ENCODE data around the gene MEX3D.

Gene MEX3D

DNA sequence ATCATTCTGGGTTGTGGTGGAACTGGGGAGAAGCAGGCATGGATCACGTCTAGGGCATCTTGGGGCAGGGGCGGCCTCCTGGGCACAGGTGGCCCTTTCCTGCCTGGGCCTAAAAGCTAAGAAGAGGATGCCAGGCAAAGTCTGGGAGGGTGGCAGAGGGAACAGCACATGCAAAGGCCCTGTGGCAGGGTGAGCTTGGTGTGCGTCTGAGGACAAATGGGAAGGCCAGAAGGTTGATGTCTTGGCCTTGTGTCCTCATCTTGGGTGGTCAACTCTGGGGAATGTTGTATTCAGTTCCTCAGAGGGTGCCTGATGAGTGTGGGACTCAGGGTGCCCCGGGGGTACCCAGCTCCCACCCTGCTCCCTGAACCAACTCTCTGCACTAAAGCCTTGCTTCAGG lies 49.7 kb downstream of the MEX3D start:
- TF ChIP-seq YY1 (IDR thresholded peaks at IDR 0.05; ENCODE audit: low read depth) (no peak), CREB1 (IDR thresholded peaks at IDR 0.05; ENCODE audit: low read depth) (no peak), FOXM1 (IDR thresholded peaks at IDR 0.05; ENCODE audit: borderline replicate concordance, low read depth) (no peak), EGR1 (IDR thresholded peaks at IDR 0.05) (no peak), TEAD4 (IDR thresholded peaks at IDR 0.05) (no peak), TAF1 (IDR thresholded peaks at IDR 0.05; ENCODE audit: low read depth) (no peak), RAD21 (IDR thresholded peaks at IDR 0.05; ENCODE audit: low read depth) (no peak), ZBTB7A (IDR thresholded peaks at IDR 0.05; ENCODE audit: low read depth) (no peak), EP300 (IDR thresholded peaks at IDR 0.05; ENCODE audit: borderline replicate concordance) (no peak), CEBPB (IDR thresholded peaks at IDR 0.05) (no peak), TCF12 (IDR thresholded peaks at IDR 0.05; ENCODE audit: low read depth) (no peak), NFIC (IDR thresholded peaks at IDR 0.05) (no peak)
- TF ChIP-seq, protein P1, sequence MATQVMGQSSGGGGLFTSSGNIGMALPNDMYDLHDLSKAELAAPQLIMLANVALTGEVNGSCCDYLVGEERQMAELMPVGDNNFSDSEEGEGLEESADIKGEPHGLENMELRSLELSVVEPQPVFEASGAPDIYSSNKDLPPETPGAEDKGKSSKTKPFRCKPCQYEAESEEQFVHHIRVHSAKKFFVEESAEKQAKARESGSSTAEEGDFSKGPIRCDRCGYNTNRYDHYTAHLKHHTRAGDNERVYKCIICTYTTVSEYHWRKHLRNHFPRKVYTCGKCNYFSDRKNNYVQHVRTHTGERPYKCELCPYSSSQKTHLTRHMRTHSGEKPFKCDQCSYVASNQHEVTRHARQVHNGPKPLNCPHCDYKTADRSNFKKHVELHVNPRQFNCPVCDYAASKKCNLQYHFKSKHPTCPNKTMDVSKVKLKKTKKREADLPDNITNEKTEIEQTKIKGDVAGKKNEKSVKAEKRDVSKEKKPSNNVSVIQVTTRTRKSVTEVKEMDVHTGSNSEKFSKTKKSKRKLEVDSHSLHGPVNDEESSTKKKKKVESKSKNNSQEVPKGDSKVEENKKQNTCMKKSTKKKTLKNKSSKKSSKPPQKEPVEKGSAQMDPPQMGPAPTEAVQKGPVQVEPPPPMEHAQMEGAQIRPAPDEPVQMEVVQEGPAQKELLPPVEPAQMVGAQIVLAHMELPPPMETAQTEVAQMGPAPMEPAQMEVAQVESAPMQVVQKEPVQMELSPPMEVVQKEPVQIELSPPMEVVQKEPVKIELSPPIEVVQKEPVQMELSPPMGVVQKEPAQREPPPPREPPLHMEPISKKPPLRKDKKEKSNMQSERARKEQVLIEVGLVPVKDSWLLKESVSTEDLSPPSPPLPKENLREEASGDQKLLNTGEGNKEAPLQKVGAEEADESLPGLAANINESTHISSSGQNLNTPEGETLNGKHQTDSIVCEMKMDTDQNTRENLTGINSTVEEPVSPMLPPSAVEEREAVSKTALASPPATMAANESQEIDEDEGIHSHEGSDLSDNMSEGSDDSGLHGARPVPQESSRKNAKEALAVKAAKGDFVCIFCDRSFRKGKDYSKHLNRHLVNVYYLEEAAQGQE (IDR thresholded peaks at IDR 0.05; ENCODE audit: low read depth): no peak
- TF ChIP-seq, protein P2, sequence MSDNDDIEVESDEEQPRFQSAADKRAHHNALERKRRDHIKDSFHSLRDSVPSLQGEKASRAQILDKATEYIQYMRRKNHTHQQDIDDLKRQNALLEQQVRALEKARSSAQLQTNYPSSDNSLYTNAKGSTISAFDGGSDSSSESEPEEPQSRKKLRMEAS (IDR thresholded peaks at IDR 0.05): no peak
- TF ChIP-seq, protein P3, sequence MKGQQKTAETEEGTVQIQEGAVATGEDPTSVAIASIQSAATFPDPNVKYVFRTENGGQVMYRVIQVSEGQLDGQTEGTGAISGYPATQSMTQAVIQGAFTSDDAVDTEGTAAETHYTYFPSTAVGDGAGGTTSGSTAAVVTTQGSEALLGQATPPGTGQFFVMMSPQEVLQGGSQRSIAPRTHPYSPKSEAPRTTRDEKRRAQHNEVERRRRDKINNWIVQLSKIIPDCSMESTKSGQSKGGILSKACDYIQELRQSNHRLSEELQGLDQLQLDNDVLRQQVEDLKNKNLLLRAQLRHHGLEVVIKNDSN (IDR thresholded peaks at IDR 0.05): no peak

DNA sequence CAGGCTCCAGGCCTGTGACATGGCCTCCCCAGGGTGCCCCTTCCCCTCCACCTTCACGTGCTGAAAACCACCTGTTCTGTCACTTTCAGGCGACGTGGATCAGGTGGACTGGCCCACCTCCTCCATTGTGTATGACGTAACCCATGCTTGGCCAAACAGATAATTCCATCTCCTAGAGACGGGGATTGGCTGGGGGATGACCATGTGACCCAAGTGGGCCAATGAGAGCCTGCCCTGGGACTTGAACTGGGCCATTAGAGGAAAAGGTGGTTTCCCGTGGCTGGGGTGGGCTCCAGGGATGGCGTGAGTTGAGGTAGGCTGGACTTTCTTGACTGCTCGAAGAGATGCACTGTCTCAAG lies 51.8 kb downstream of the MEX3D start:
- TF ChIP-seq CREB1 (IDR thresholded peaks at IDR 0.05; ENCODE audit: low read depth) (no peak), FOXM1 (IDR thresholded peaks at IDR 0.05; ENCODE audit: borderline replicate concordance, low read depth) (no peak), TAF1 (IDR thresholded peaks at IDR 0.05; ENCODE audit: low read depth) (no peak), CEBPB (IDR thresholded peaks at IDR 0.05) (no peak)
- TF ChIP-seq, protein P3 (IDR thresholded peaks at IDR 0.05): peak; percentile 78

DNA sequence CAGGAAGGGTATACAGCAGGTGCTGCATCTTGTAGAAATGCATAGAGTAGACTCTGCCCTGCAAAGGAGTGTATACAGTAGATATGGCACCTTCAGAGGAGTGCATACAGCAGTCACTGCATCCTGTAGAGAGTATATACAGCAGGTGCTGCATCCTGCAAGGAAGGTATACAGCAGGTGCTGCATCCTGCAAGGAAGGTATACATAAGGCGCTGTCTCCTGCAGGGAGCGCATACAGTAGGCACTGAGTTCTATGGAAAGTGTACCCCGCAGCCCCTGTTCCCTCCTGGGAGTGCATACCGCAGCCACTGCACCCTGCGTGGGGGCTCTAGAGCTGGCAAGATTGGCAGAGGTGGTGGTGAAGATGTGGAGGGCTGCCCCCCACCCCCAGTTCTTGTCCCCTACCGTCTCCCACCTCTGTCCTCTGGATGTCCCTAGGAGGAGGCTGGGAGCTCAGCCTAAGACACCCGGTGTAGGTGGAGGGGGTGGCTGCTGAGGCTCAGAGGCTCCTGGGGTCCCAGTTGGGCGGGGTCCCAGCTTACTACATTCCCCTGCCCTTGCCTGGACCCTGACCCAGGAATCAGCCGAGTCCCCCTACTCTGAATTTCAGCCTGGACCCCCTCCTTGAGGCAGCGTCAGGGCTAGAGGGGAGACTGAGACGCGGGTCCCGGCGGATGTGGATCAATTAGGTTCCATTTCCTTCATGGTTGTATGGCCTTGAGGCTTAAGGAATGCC lies 53.0 kb downstream of the MEX3D start:
- TF ChIP-seq EP300 (IDR thresholded peaks at IDR 0.05; ENCODE audit: borderline replicate concordance) (no peak), TAF1 (IDR thresholded peaks at IDR 0.05; ENCODE audit: low read depth) (no peak), TEAD4 (IDR thresholded peaks at IDR 0.05) (no peak), EGR1 (IDR thresholded peaks at IDR 0.05) (no peak), CREB1 (IDR thresholded peaks at IDR 0.05; ENCODE audit: low read depth) (no peak), RAD21 (IDR thresholded peaks at IDR 0.05; ENCODE audit: low read depth) (no peak), ZBTB7A (IDR thresholded peaks at IDR 0.05; ENCODE audit: low read depth) (no peak), TCF12 (IDR thresholded peaks at IDR 0.05; ENCODE audit: low read depth) (no peak), YY1 (IDR thresholded peaks at IDR 0.05; ENCODE audit: low read depth) (no peak), FOXM1 (IDR thresholded peaks at IDR 0.05; ENCODE audit: borderline replicate concordance, low read depth) (no peak), CEBPB (IDR thresholded peaks at IDR 0.05) (no peak), NFIC (IDR thresholded peaks at IDR 0.05) (no peak)
- TF ChIP-seq, protein P3 (IDR thresholded peaks at IDR 0.05): no peak
- TF ChIP-seq, protein P2 (IDR thresholded peaks at IDR 0.05): no peak
- TF ChIP-seq, protein P1 (IDR thresholded peaks at IDR 0.05; ENCODE audit: low read depth): no peak

GRCh38 chr19:1514295-1514661 lies 53.8 kb downstream of the MEX3D start:
- TF ChIP-seq TAF1 (IDR thresholded peaks at IDR 0.05; ENCODE audit: low read depth) (no peak), EGR1 (IDR thresholded peaks at IDR 0.05) (no peak), RAD21 (IDR thresholded peaks at IDR 0.05; ENCODE audit: low read depth) (no peak), YY1 (IDR thresholded peaks at IDR 0.05; ENCODE audit: low read depth) (no peak), NFIC (IDR thresholded peaks at IDR 0.05) (no peak), CREB1 (IDR thresholded peaks at IDR 0.05; ENCODE audit: low read depth) (no peak), ZBTB7A (IDR thresholded peaks at IDR 0.05; ENCODE audit: low read depth) (no peak), EP300 (IDR thresholded peaks at IDR 0.05; ENCODE audit: borderline replicate concordance) (no peak), TCF12 (IDR thresholded peaks at IDR 0.05; ENCODE audit: low read depth) (no peak), CEBPB (IDR thresholded peaks at IDR 0.05) (no peak), TEAD4 (IDR thresholded peaks at IDR 0.05) (no peak), FOXM1 (IDR thresholded peaks at IDR 0.05; ENCODE audit: borderline replicate concordance, low read depth) (no peak)
- TF ChIP-seq, protein P3 (IDR thresholded peaks at IDR 0.05): no peak
- TF ChIP-seq, protein P2 (IDR thresholded peaks at IDR 0.05): no peak
- TF ChIP-seq, protein P1 (IDR thresholded peaks at IDR 0.05; ENCODE audit: low read depth): no peak

Data from Ishikawa (cell line).